D721Med (cell line): Measurements from ENCODE around the gene SLC22A3.
"Not testable (repeated sequence)": the region's sequence is repeated elsewhere in the genome, so short reads cannot be mapped to it uniquely, and the experiment has no call there.

Source experiments
- DNase-seq: peaks from one replicate; pipeline ENCODE4 v3.0.0; 2011; ENCODE audit warnings: low spot score; ENCODE audit not compliant: insufficient read length
- FAIRE-seq: peaks from 2 replicates; lab custom pipeline; 2011; peaks lifted over from hg19 to GRCh38; lab: Jason Lieb, UNC
- TF ChIP-seq, protein P1 (sequence below): IDR thresholded peaks from 2 replicates; pipeline ENCODE4 v1.5.1; 2012; ENCODE audit warnings: mild to moderate bottlenecking, control low read depth; ENCODE audit not compliant: insufficient read depth; ENCODE audit errors: missing control alignments

SLC22A3 gene

DNA sequence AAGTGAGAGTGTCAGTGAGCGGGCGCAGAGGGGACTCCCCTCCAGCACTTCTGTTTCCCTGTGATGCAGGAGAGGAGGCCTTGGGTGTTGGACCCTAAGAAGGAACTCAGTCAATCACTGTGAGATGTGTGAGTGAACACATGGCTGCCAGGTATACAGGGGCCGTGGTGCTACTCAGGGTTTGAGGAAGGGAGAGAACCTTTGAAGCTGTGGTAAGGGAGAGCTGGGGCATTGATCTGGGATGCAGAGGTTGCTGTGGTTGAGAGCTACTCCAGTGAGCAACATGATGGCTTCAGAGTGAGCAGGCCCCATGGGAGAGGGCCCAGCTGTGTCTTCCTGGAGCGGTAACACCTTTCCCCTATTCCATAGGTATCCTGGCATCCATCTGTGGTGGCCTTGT lies 99.2 kb downstream of the SLC22A3 start:
- TF ChIP-seq, protein P1, sequence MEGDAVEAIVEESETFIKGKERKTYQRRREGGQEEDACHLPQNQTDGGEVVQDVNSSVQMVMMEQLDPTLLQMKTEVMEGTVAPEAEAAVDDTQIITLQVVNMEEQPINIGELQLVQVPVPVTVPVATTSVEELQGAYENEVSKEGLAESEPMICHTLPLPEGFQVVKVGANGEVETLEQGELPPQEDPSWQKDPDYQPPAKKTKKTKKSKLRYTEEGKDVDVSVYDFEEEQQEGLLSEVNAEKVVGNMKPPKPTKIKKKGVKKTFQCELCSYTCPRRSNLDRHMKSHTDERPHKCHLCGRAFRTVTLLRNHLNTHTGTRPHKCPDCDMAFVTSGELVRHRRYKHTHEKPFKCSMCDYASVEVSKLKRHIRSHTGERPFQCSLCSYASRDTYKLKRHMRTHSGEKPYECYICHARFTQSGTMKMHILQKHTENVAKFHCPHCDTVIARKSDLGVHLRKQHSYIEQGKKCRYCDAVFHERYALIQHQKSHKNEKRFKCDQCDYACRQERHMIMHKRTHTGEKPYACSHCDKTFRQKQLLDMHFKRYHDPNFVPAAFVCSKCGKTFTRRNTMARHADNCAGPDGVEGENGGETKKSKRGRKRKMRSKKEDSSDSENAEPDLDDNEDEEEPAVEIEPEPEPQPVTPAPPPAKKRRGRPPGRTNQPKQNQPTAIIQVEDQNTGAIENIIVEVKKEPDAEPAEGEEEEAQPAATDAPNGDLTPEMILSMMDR = no peak
- no peak for FAIRE-seq
- DNase-seq = no peak

DNA sequence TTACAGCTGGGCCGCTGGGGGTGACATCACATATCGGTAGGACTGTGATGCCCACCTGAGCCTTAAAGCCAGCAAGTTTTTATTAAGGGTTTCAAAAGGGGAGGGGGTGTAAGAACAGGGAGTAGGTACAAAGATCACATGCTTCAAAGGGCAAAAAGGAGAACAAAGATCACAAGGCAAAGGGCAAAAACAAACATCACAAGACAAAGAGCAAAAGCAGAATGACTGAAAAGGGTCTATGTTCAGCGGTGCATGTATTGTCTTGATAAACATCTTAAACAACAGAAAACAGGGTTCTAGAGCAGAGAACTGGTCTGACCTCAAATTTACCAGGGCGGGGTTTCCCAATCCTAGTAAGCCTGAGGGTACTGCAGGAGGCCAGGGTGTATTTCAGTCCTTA lies 101.6 kb downstream of the SLC22A3 start:
- not testable (repeated sequence) for DNase-seq, FAIRE-seq

DNA sequence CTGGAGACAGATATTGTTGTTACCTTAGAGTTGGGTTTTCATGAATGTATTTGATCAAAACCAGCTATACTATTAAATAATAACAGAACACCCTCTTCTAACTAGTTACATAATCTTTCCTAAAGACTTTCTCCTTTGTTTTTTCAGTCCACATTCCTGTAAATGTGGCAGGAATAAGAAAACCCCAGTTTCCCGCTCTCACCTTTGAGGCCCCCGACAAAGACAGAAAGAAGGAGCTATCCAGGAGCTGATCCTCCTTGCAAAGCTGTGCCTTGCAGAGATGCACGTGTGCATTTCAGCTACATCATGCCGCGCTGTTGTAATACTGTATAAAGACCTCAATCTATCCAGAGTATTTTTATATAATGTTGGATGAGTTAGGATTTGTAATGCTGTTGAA lies 102.7 kb downstream of the SLC22A3 start:
- no peak for FAIRE-seq
- DNase-seq = no peak
- TF ChIP-seq, protein P1 = no peak

DNA sequence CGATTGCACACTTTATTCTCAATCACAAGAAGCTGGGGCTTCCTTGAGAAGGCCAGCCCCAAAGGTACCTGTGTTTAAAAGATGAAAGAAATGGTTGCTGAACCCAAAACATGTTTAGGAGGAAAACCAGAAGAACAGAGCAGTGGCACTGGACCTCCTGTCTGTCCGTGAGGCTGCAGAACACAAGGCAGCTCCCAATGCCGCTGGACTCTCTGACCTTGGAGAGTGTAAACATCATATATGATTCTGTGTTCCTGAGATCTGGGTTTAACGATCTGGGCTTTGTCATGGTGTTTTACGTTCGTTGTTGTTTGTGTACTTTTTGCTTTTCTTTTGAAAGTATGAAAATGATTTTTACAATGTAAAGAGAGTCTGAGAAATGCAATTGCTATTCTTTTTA lies 106.1 kb downstream of the SLC22A3 start:
- TF ChIP-seq, protein P1 = no peak
- FAIRE-seq (no peak), DNase-seq (no peak)

DNA sequence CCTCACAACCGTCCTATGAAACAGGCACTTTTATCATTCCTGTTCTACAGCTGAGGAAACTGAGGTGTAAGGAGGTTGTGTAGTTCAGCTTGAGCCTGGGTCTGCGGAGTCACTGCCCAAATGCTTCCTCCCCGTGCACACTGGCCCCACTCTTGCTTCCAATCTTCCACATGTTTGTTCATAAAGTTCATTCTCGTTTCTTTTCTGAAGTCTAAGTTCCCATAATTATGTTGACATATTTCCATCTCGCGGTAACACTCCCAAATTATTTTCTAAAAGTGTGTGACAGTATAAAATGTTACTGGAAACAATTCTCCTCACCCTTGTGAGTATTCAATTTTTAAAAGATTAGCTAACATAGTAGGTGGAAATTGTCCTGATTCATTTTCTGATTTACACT lies 106.9 kb downstream of the SLC22A3 start:
- TF ChIP-seq, protein P1 = no peak
- FAIRE-seq (no peak), DNase-seq (no peak)

DNA sequence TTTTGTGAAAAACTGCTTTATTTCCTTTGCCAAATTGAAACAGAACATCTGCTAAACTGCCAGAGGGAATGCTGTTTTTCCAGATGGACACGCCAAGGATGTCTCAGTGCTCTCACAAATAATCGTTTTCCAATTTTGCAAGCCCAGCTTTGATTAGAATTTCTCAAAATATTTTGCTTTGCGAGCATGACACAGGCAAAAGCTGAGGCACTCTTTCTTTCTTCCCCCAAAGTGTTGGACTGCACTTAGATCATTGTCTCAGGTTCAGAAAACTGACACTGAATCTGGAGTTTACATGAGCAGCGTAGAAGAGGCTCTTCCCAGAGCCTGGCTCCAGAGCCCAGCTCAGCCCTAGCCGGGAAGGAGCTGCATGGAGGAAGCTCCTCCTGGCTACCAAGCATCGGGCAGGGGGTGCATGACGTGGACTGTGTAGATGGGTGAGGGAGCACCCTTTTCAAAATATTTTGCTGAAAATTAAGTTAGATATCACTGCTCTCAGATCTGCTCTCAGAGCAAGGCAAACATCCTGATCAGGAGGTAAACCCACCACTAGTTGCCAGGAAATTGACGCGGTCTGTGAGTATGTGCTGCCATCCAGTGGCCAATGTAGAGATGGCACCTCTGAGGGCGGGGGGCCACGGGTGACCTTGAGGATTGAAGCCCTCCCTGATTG lies 107.5 kb downstream of the SLC22A3 start:
- TF ChIP-seq, protein P1 = peak; percentile 97
- DNase-seq (peak; percentile 34), FAIRE-seq (no peak)

DNA sequence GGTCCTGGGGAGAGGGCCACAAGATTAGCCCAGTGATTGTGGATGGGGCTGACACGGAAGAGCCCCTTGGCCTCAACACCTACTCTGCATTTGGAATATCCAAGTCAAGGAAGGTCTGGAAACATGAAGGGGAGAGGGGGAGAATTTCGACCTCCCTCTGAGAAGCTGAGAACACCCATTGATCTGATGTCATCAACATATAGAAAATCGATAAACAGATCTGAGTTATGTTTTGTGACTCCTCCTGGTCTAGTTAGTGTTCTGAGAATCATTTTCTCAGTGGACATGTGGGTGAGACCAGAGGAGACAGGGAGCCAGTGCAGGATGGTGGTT lies 108.0 kb downstream of the SLC22A3 start:
- FAIRE-seq = no peak
- TF ChIP-seq, protein P1 = no peak
- DNase-seq = no peak

DNA sequence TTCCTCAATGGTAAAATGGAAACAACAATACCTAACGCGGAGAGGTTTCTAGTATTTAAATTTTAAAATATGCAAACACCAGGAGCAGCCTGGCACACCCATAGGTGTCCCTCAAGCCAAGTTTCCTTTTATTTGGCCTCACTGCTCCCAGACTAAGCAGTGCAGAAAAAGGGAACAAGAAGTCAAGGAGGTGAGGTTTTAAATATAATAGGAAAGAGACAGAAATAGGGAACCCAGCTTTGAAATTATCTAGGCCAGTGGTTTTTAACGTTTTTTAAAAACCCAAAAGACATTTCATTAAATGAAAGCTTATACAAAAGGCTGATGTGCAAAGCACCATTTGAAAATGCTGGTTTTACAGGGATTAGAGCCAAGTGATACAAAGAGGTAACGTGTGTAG lies 109.6 kb downstream of the SLC22A3 start:
- TF ChIP-seq, protein P1 = no peak
- FAIRE-seq = no peak
- no peak for DNase-seq
